WTC11 (cell line): ENCODE results near the gene KLF11. TPM values are rescaled to one million over a fixed set of nuclear protein-coding genes. Genes with fewer than 3 reads are reported as not detected.

Experiments used
- ATAC-seq: fragments of 200-7000 bp; cut with Tn5 transposase; 2 replicates; pipeline ENCODE4 v1.10.0; 2021; ENCODE audit warnings: mild to moderate bottlenecking, moderate library complexity
- CTCF ChIA-PET: fragments of 300-600 bp; sonication (Branson Sonifier 250); formaldehyde crosslinking; loops from one replicate; lab custom pipeline; 2021; ENCODE audit warnings: antibody characterized with exemption; lab: Charles Lee
- POLR2A ChIA-PET: fragments of 350-600 bp; sonication (Branson Sonifier 250); formaldehyde crosslinking; loops from one replicate; lab custom pipeline; 2021; ENCODE audit warnings: antibody characterized with exemption; lab: Charles Lee
- DNase-seq: peaks from one replicate; pipeline ENCODE4 v3.0.0; 2021; ENCODE audit warnings: low spot score
- H3K27ac Mint-ChIP-seq: 2 replicates; pipeline ENCODE4 v1.8.0; 2021; ENCODE audit warnings: mixed read lengths
- H3K27me3 Mint-ChIP-seq: 2 replicates; pipeline ENCODE4 v1.8.0; 2021; ENCODE audit warnings: low read depth, mild to moderate bottlenecking, moderate library complexity, mixed read lengths
- H3K36me3 Mint-ChIP-seq: 2 replicates; pipeline ENCODE4 v1.8.0; 2021; ENCODE audit warnings: mixed read lengths
- H3K4me1 Mint-ChIP-seq: 2 replicates; pipeline ENCODE4 v1.8.0; 2022; ENCODE audit warnings: mixed read lengths
- H3K4me3 Mint-ChIP-seq: 2 replicates; pipeline ENCODE4 v1.8.0; 2021; ENCODE audit warnings: mild to moderate bottlenecking, moderate library complexity, mixed read lengths
- H3K9me3 Mint-ChIP-seq: 2 replicates; pipeline ENCODE4 v1.8.0; 2021; ENCODE audit warnings: mixed read lengths
- CBFB ChIP-seq: sonication (generic); formaldehyde crosslinking; IDR thresholded peaks from 2 replicates; pipeline ENCODE4 v1.8.1; 2022; ENCODE audit warnings: mild to moderate bottlenecking, low read depth, missing genetic modification reagents
- FOXP4 ChIP-seq: sonication (generic); formaldehyde crosslinking; IDR thresholded peaks from 2 replicates; pipeline ENCODE4 v1.8.0; 2022; ENCODE audit warnings: mild to moderate bottlenecking, missing genetic modification reagents
- JUN ChIP-seq: sonication (generic); formaldehyde crosslinking; IDR thresholded peaks from 2 replicates; pipeline ENCODE4 v1.8.0; 2023; ENCODE audit warnings: mild to moderate bottlenecking, missing genetic modification reagents
- MYBL2 ChIP-seq: sonication (generic); formaldehyde crosslinking; IDR thresholded peaks from 2 replicates; pipeline ENCODE4 v1.8.1; 2023; ENCODE audit warnings: mild to moderate bottlenecking, moderate library complexity, missing genetic modification reagents
- NFATC4 ChIP-seq: fragments of 250-450 bp; sonication (Bioruptor Pico); IDR thresholded peaks from 2 replicates; pipeline ENCODE4 v1.9.0; 2021; ENCODE audit warnings: mild to moderate bottlenecking
- PRRX2 ChIP-seq: fragments of 250-450 bp; sonication (Bioruptor Pico); IDR thresholded peaks from 2 replicates; pipeline ENCODE4 v1.8.0; 2021; ENCODE audit warnings: mild to moderate bottlenecking
- SP1 ChIP-seq: sonication (generic); formaldehyde crosslinking; conservative IDR thresholded peaks from 2 replicates; pipeline ENCODE4 v1.8.1; 2022; ENCODE audit warnings: missing genetic modification reagents
- ZBTB43 ChIP-seq: sonication (generic); formaldehyde crosslinking; IDR thresholded peaks from 2 replicates; pipeline ENCODE4 v1.8.1; 2023; ENCODE audit warnings: mild to moderate bottlenecking, missing genetic modification reagents
- ZNF121 ChIP-seq: sonication (generic); formaldehyde crosslinking; IDR thresholded peaks from 2 replicates; pipeline ENCODE4 v1.8.0; 2023; ENCODE audit warnings: missing genetic modification reagents
- ZNF263 ChIP-seq: sonication (generic); formaldehyde crosslinking; IDR thresholded peaks from 2 replicates; pipeline ENCODE4 v1.8.1; 2022; ENCODE audit warnings: low read depth, mild to moderate bottlenecking, moderate library complexity, missing genetic modification reagents
- ZNF416 ChIP-seq: fragments of 250-450 bp; sonication (Bioruptor Pico); IDR thresholded peaks from 2 replicates; pipeline ENCODE4 v1.9.0; 2021; ENCODE audit warnings: mild to moderate bottlenecking, inconsistent platforms
- ZNF423 ChIP-seq: fragments of 250-450 bp; sonication (Bioruptor Pico); IDR thresholded peaks from 2 replicates; pipeline ENCODE4 v2.1.2; 2022; ENCODE audit warnings: mild to moderate bottlenecking, moderate library complexity
- ZNF532 ChIP-seq: fragments of 250-450 bp; sonication (Bioruptor Pico); IDR thresholded peaks from 2 replicates; pipeline ENCODE4 v1.9.0; 2021; ENCODE audit warnings: mild to moderate bottlenecking, borderline replicate concordance
- ZSCAN18 ChIP-seq: fragments of 250-450 bp; sonication (Bioruptor Pico); IDR thresholded peaks from 2 replicates; pipeline ENCODE4 v2.1.2; 2022; ENCODE audit warnings: mild to moderate bottlenecking, moderate library complexity
- total RNA-seq: library from RNA; stranded (reverse); gene quantifications from 3 replicates; pipeline ENCODE4 v1.2.3, GENCODE V29; 2021
- TF ChIP-seq, protein P1 (sequence below): fragments of 250-450 bp; sonication (Bioruptor Pico); IDR thresholded peaks from 2 replicates; pipeline ENCODE4 v1.8.0; 2021; ENCODE audit warnings: mild to moderate bottlenecking

Gene KLF11
- total RNA-seq, 1 experiment from 2014 or later, result 8.8 TPM

DNA sequence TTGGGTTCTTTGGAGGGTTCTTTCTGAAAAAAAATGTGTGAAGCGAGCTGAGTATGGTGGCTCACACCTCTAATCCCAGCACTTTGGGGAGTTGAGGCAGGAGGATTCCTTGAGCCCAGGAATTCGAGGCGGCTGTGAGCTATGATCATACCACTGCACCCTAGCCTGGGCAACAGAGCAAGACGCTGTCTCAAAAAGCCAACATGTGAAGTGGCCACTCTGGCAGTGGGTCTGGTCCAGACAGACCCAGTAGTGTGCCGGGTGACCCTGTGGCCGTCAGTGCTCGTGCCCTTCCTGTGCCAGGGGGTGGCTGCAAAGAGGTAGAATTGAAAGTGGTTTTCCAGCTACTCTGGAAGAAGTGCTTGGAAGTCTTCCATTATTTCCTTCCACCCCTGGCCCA, 11.6 kb downstream of the KLF11 start:
- Mint-ChIP-seq H3K4me1 (peaks cover 28% of the 10 kb centered on the region), H3K36me3 (peaks cover 24% of the 10 kb centered on the region), H3K9me3 (no peaks in the 10 kb centered on the region), H3K27ac (no peak overlapping the region), H3K27me3 (no peaks in the 10 kb centered on the region), H3K4me3 (no peak overlapping the region)
- POLR2A ChIA-PET, result no interaction called here
- no peak for ATAC-seq
- DNase-seq, result no peak
- CTCF ChIA-PET, result no interaction called here
- TF ChIP-seq ZNF263, result no peak
- no peak for TF ChIP-seq ZSCAN18 (CRISPR knock-in tag)
- TF ChIP-seq ZBTB43 (CRISPR knock-in tag), result no peak
- no peak for TF ChIP-seq JUN (CRISPR knock-in tag)
- TF ChIP-seq, all 79 proteins: peak for 0

DNA sequence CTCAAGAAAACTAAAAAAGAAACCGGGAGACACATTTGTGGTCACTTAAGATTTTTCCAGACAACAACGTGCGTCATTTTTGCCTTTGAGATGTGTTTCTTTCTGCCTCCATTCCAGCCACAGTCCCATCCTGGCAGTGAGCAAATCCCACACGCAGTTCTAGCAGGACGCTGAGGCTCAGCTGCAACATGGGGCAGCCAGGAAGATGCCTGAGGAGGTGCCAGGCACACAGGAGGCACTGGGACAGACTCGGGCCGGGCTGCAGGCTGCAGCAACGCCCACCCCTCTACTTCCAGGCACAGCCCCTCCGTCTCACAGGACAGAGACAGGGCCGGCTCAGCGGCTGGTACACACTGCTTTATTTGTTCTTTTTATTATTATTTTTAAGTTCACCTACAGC, 13.1 kb downstream of the KLF11 start:
- CTCF ChIA-PET, result interaction anchor here (0.8 to 6.2 kb wide), 13 partner anchors 9 to 379 kb away, joined by 3 to 112 read pairs (median 12); no protein-coding TSS in a partner anchor
- H3K4me3 Mint-ChIP-seq, result peak overlapping the region; percentile 85
- POLR2A ChIA-PET, result interaction anchor here (1.5 to 2.0 kb wide), 3 partner anchors 14 to 41 kb away, joined by 4 to 5 read pairs (median 5); no protein-coding TSS in a partner anchor
- peaks cover 28% of the 10 kb centered on the region for H3K4me1 Mint-ChIP-seq
- no peak overlapping the region for H3K27ac Mint-ChIP-seq
- H3K36me3 Mint-ChIP-seq, result peaks cover 24% of the 10 kb centered on the region
- TF ChIP-seq ZNF423 (no peak), NFATC4 (CRISPR knock-in tag) (no peak)
- no peaks in the 10 kb centered on the region for H3K27me3 Mint-ChIP-seq
- ATAC-seq, result no peak
- DNase-seq, result no peak
- H3K9me3 Mint-ChIP-seq, result no peaks in the 10 kb centered on the region

GRCh38 chr2:10057231-10058107, 14.1 kb downstream of the KLF11 start:
- ATAC-seq, result peak; percentile 94
- CTCF ChIA-PET, result interaction anchor here (0.6 to 6.2 kb wide), 22 partner anchors 10 to 378 kb away, joined by 3 to 112 read pairs (median 6); no protein-coding TSS in a partner anchor

More at GRCh38 chr2:10057231-10058107, 14.1 kb downstream of the KLF11 start:
- H3K4me1 Mint-ChIP-seq, result peaks cover 28% of the 10 kb centered on the region
- peak overlapping the region; percentile 98 for H3K27ac Mint-ChIP-seq
- peak; percentile 42; the same call in 1 of the 2 replicates for TF ChIP-seq FOXP4 (CRISPR knock-in tag)
- TF ChIP-seq ZNF121, result peak; percentile 71
- no peak for TF ChIP-seq ZNF532
- TF ChIP-seq, protein P1, sequence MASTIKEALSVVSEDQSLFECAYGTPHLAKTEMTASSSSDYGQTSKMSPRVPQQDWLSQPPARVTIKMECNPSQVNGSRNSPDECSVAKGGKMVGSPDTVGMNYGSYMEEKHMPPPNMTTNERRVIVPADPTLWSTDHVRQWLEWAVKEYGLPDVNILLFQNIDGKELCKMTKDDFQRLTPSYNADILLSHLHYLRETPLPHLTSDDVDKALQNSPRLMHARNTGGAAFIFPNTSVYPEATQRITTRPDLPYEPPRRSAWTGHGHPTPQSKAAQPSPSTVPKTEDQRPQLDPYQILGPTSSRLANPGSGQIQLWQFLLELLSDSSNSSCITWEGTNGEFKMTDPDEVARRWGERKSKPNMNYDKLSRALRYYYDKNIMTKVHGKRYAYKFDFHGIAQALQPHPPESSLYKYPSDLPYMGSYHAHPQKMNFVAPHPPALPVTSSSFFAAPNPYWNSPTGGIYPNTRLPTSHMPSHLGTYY (CRISPR knock-in tag), result no peak
- TF ChIP-seq PRRX2 (CRISPR knock-in tag), result no peak
- TF ChIP-seq ZNF416 (CRISPR knock-in tag), result no peak
- TF ChIP-seq ZNF423, result peak; percentile 92
- TF ChIP-seq MYBL2 (CRISPR knock-in tag), result peak; percentile 56; the same call in 1 of the 2 replicates
- peak; percentile 52; the same call in 1 of the 2 replicates for TF ChIP-seq SP1 (CRISPR knock-in tag)
- TF ChIP-seq CBFB (CRISPR knock-in tag), result no peak
- POLR2A ChIA-PET, result interaction anchor here (1.0 to 2.0 kb wide), 6 partner anchors 9 to 582 kb away, joined by 4 to 5 read pairs (median 5); partner anchors contain the start of gene KLF11
- H3K27me3 Mint-ChIP-seq, result no peaks in the 10 kb centered on the region
- peaks cover 18% of the 10 kb centered on the region for H3K36me3 Mint-ChIP-seq
- peak overlapping the region; percentile 85 for H3K4me3 Mint-ChIP-seq
- DNase-seq, result peak; percentile 92
- no peaks in the 10 kb centered on the region for H3K9me3 Mint-ChIP-seq
